GM21367 (cell line): Measurements from ENCODE around the gene SERTAD2.

ENCODE experiments used
- ATAC-seq: cut with Tn5 transposase; IDR thresholded peaks from one replicate; pipeline ENCODE4 v1.9.1; 2021; ENCODE audit not compliant: unreplicated experiment

The SERTAD2 gene

GRCh38 chr2:64609942-64610281, 43.8 kb downstream of the SERTAD2 start:
- ATAC-seq, result no peak

- peak; percentile 35 for ATAC-seq
Observed at GRCh38 chr2:64609227-64609941, 44.3 kb downstream of the SERTAD2 start.

- ATAC-seq, result no peak
Observed at GRCh38 chr2:64608867-64609226, 44.9 kb downstream of the SERTAD2 start.

GRCh38 chr2:64607381-64608304, 46.1 kb downstream of the SERTAD2 start:
- no peak for ATAC-seq

- ATAC-seq, result peak; percentile 87
Observed at GRCh38 chr2:64606479-64607363, 47.0 kb downstream of the SERTAD2 start.

- no peak for ATAC-seq
Observed at GRCh38 chr2:64605991-64606478, 47.7 kb downstream of the SERTAD2 start.

- ATAC-seq, result no peak
Observed at GRCh38 chr2:64605026-64605471, 48.7 kb downstream of the SERTAD2 start.

GRCh38 chr2:64604155-64604554, 49.6 kb downstream of the SERTAD2 start:
- no peak for ATAC-seq

- ATAC-seq, result no peak
Observed at GRCh38 chr2:64602436-64602835, 51.3 kb downstream of the SERTAD2 start.

- ATAC-seq, result no peak
Observed at GRCh38 chr2:64601785-64602391, 51.8 kb downstream of the SERTAD2 start.

GRCh38 chr2:64601034-64601754, 52.5 kb downstream of the SERTAD2 start:
- no peak for ATAC-seq

GRCh38 chr2:64599469-64599868, 54.2 kb downstream of the SERTAD2 start:
- ATAC-seq, result no peak

GRCh38 chr2:64598226-64598625, 55.5 kb downstream of the SERTAD2 start:
- no peak for ATAC-seq

GRCh38 chr2:64595397-64596176, 58.1 kb downstream of the SERTAD2 start:
- no peak for ATAC-seq

GRCh38 chr2:64594226-64594989, 59.3 kb downstream of the SERTAD2 start:
- no peak for ATAC-seq

GRCh38 chr2:64593035-64593655, 60.6 kb downstream of the SERTAD2 start:
- ATAC-seq, result no peak

GRCh38 chr2:64591188-64591587, 62.5 kb downstream of the SERTAD2 start:
- no peak for ATAC-seq

GRCh38 chr2:64587561-64587960, 66.2 kb downstream of the SERTAD2 start:
- ATAC-seq, result no peak
